ENCODE measurements around the gene PDZD7.

GRCh38 chr10:101066896-101067355 is 36.0 kb upstream of the PDZD7 start:
- no peak for TF ChIP-seq ZBTB49 (CRISPR knock-in tag; IDR thresholded peaks at IDR 0.05; ENCODE audit: borderline replicate concordance)
- TF ChIP-seq SAFB2 (IDR thresholded peaks at IDR 0.05; ENCODE audit: borderline replicate concordance, low read depth, low read length, severe bottlenecking) = no peak
- TF ChIP-seq STAT6 (CRISPR knock-in tag; IDR thresholded peaks at IDR 0.05) = no peak
- TF ChIP-seq NBN (IDR thresholded peaks at IDR 0.05; ENCODE audit: low read depth) = no peak
- TF ChIP-seq RFX1 (IDR thresholded peaks at IDR 0.05) = no peak
- no peak for TF ChIP-seq PREB (CRISPR knock-in tag; IDR thresholded peaks at IDR 0.05)
